OCI-LY1 (cell line): ENCODE results near the gene USH1C.

Experiments used
- H2AFZ ChIP-seq: fragments of 200-600 bp; sonication (generic), shearing (Covaris generic); 2 replicates; pipeline ENCODE4 v1.6.0; 2014; ENCODE audit warnings: antibody characterized with exemption, mild to moderate bottlenecking, low read length
- H3F3A ChIP-seq: fragments of 200-600 bp; sonication (generic), shearing (Covaris generic); 2 replicates; pipeline ENCODE4 v1.6.0; 2014; ENCODE audit warnings: mild to moderate bottlenecking, antibody characterized with exemption, low read length, moderate library complexity; ENCODE audit not compliant: insufficient read depth
- H3K27ac ChIP-seq: fragments of 200-600 bp; sonication (generic); 2 replicates; pipeline ENCODE4 v1.5.1; 2014; ENCODE audit warnings: low read length, mixed run types, mild to moderate bottlenecking, low read depth; ENCODE audit not compliant: poor library complexity, severe bottlenecking
- H3K27me3 ChIP-seq: fragments of 200-600 bp; sonication (generic); 2 replicates; pipeline ENCODE4 v1.6.0; 2014; ENCODE audit warnings: antibody characterized with exemption, mild to moderate bottlenecking, low read length, moderate library complexity; ENCODE audit not compliant: insufficient read depth
- H3K36me3 ChIP-seq: fragments of 200-600 bp; sonication (generic); 2 replicates; pipeline ENCODE4 v1.6.1; 2014; ENCODE audit warnings: mild to moderate bottlenecking, antibody characterized with exemption, low read length, moderate library complexity, mixed read lengths; ENCODE audit not compliant: insufficient read depth
- H3K4me1 ChIP-seq: fragments of 200-600 bp; sonication (generic); 2 replicates; pipeline ENCODE4 v1.5.1; 2014; ENCODE audit warnings: mild to moderate bottlenecking, low read length, moderate library complexity; ENCODE audit not compliant: insufficient read depth, severe bottlenecking
- H3K4me2 ChIP-seq: fragments of 200-600 bp; sonication (generic), shearing (Covaris generic); 2 replicates; pipeline ENCODE4 v1.6.1; 2014; ENCODE audit warnings: low read length
- H3K4me3 ChIP-seq: fragments of 200-600 bp; sonication (generic); 2 replicates; pipeline ENCODE4 v1.5.1; 2014; ENCODE audit warnings: low read length, low read depth, mild to moderate bottlenecking, mixed read lengths; ENCODE audit not compliant: poor library complexity, severe bottlenecking
- H3K79me2 ChIP-seq: fragments of 200-600 bp; shearing (Covaris generic); 2 replicates; pipeline ENCODE4 v1.6.1; 2016; ENCODE audit warnings: mixed run types, low read length, mixed read lengths; ENCODE audit not compliant: insufficient read depth
- H3K9ac ChIP-seq: fragments of 200-600 bp; sonication (generic), shearing (Covaris generic); 2 replicates; pipeline ENCODE4 v1.6.1; 2014; ENCODE audit warnings: mild to moderate bottlenecking, low read length, mixed read lengths
- H3K9me2 ChIP-seq: fragments of 200-600 bp; sonication (generic), shearing (Covaris generic); 2 replicates; pipeline ENCODE4 v1.6.1; 2014; ENCODE audit warnings: low read depth, mild to moderate bottlenecking, low read length, mixed read lengths
- H3K9me3 ChIP-seq: fragments of 200-600 bp; shearing (Covaris generic); 2 replicates; pipeline ENCODE4 v1.6.1; 2014; ENCODE audit warnings: low read length, mixed read lengths
- H4K20me1 ChIP-seq: fragments of 200-600 bp; sonication (generic), shearing (Covaris generic); 2 replicates; pipeline ENCODE4 v1.6.0; 2016; ENCODE audit warnings: mild to moderate bottlenecking, low read length; ENCODE audit not compliant: insufficient read depth
- EZH2 ChIP-seq: fragments of 200-600 bp; sonication (generic), shearing (Covaris generic); IDR thresholded peaks from 2 replicates; pipeline ENCODE4 v1.8.0; 2017; ENCODE audit warnings: borderline replicate concordance, mixed run types, mild to moderate bottlenecking, antibody characterized with exemption, low read length, moderate library complexity, mixed read lengths
- TF ChIP-seq, protein P1 (sequence below): fragments of 200-600 bp; sonication (generic), shearing (Covaris generic); IDR thresholded peaks from 2 replicates; pipeline ENCODE4 v1.5.1; 2017; ENCODE audit warnings: mild to moderate bottlenecking, antibody characterized with exemption, low read length, moderate library complexity, mixed read lengths

USH1C gene

DNA sequence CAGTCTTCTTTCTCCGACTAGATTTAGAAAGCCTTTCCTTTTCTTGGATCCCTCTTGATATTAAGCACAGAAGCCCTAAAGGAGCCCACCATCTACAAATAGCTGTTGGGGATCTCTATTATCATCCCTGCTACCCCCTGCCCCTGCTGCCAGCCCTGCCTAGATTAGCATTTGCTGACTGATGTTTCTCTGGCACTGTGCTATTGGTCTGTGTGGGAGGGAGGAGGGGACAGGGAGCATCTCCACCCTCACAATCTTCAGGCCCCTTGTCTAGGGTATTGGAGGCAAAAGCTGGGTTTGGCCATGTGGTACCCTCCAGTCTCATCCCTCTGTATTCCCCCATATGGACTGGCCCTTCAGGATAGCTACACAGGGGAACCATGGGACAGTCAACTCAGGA lies 6.2 kb downstream of the USH1C start:
- H3K9me2 ChIP-seq: no peaks in the 10 kb centered on the region
- H2AFZ ChIP-seq: no peak overlapping the region
- H4K20me1 ChIP-seq: no peaks in the 10 kb centered on the region
- no peaks in the 10 kb centered on the region for H3K4me1 ChIP-seq
- H3K9ac ChIP-seq: no peak overlapping the region
- H3F3A ChIP-seq: no peaks in the 10 kb centered on the region
- H3K79me2 ChIP-seq: no peaks in the 10 kb centered on the region
- no peak overlapping the region for H3K27ac ChIP-seq
- no peak overlapping the region for H3K4me3 ChIP-seq
- peaks cover 3% of the 10 kb centered on the region; the same call in 1 of the 2 replicates for H3K27me3 ChIP-seq
- no peak for TF ChIP-seq EZH2
- TF ChIP-seq, protein P1, sequence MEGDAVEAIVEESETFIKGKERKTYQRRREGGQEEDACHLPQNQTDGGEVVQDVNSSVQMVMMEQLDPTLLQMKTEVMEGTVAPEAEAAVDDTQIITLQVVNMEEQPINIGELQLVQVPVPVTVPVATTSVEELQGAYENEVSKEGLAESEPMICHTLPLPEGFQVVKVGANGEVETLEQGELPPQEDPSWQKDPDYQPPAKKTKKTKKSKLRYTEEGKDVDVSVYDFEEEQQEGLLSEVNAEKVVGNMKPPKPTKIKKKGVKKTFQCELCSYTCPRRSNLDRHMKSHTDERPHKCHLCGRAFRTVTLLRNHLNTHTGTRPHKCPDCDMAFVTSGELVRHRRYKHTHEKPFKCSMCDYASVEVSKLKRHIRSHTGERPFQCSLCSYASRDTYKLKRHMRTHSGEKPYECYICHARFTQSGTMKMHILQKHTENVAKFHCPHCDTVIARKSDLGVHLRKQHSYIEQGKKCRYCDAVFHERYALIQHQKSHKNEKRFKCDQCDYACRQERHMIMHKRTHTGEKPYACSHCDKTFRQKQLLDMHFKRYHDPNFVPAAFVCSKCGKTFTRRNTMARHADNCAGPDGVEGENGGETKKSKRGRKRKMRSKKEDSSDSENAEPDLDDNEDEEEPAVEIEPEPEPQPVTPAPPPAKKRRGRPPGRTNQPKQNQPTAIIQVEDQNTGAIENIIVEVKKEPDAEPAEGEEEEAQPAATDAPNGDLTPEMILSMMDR: no peak
- no peaks in the 10 kb centered on the region for H3K9me3 ChIP-seq
- no peaks in the 10 kb centered on the region for H3K36me3 ChIP-seq
- H3K4me2 ChIP-seq: no peak overlapping the region

DNA sequence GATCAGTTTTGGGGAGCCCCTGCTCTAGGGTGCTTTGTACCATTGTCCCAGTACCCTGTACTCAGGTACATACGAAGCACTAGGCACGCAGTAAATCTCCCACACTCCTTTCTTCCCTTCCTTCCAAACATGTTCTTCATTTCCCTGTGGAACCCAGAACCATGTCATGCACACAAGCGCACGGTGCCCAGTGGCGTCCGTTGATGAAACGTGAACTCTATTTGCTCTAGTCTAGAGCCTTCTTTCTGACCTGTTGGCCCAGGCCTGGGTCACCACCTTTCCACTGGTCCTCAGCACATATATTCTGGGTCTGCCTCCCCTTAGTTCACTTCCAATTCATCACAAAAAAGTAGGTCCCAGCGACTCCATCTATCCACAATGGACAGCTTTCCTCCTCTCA lies 7.0 kb downstream of the USH1C start:
- no peak overlapping the region for H3K9ac ChIP-seq
- no peak for TF ChIP-seq EZH2
- TF ChIP-seq, protein P1: no peak
- H3F3A ChIP-seq: no peaks in the 10 kb centered on the region
- no peaks in the 10 kb centered on the region for H3K79me2 ChIP-seq
- H3K27ac ChIP-seq: no peak overlapping the region
- no peak overlapping the region for H3K4me2 ChIP-seq
- H3K36me3 ChIP-seq: no peaks in the 10 kb centered on the region
- H3K9me3 ChIP-seq: no peaks in the 10 kb centered on the region
- peaks cover 3% of the 10 kb centered on the region; the same call in 1 of the 2 replicates for H3K27me3 ChIP-seq
- H4K20me1 ChIP-seq: no peaks in the 10 kb centered on the region
- H3K4me1 ChIP-seq: no peaks in the 10 kb centered on the region
- H3K9me2 ChIP-seq: no peaks in the 10 kb centered on the region
- H2AFZ ChIP-seq: no peak overlapping the region
- no peak overlapping the region for H3K4me3 ChIP-seq

DNA sequence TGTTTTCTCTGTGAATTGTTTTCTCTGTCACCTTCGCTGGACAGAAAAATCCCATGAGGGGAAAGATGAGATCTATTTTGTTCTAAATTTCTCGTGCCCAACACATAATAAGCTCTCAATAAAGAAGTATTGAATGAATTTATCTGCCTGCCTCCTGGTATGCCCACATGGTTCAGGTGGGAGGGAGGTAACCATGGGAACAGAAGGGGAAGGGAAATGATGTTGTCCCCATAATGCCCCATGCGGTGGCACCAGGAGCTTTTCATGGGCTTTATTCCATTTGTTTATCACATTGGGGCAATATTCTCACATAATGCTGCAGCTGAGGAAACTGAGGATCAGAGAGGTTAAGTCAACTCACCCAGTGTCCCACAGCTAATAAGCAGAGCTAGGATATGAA lies 8.7 kb downstream of the USH1C start:
- H3K36me3 ChIP-seq: no peaks in the 10 kb centered on the region
- H3K9ac ChIP-seq: no peak overlapping the region
- TF ChIP-seq EZH2: no peak
- TF ChIP-seq, protein P1: no peak
- no peaks in the 10 kb centered on the region for H3K79me2 ChIP-seq
- no peaks in the 10 kb centered on the region for H4K20me1 ChIP-seq
- H3K27me3 ChIP-seq: peaks cover 3% of the 10 kb centered on the region; the same call in 1 of the 2 replicates
- H3F3A ChIP-seq: no peaks in the 10 kb centered on the region
- no peaks in the 10 kb centered on the region for H3K9me3 ChIP-seq
- no peaks in the 10 kb centered on the region for H3K4me1 ChIP-seq
- H3K4me3 ChIP-seq: no peak overlapping the region
- H3K4me2 ChIP-seq: no peak overlapping the region
- no peaks in the 10 kb centered on the region for H3K9me2 ChIP-seq
- H2AFZ ChIP-seq: no peak overlapping the region
- H3K27ac ChIP-seq: no peak overlapping the region
